ENCODE results near the gene PYDC2. TPM values are rescaled to one million over a fixed set of nuclear protein-coding genes. Genes with fewer than 3 reads are reported as not detected.

PYDC2 gene
- total RNA-seq, 1 donor, result not detected

Small RNA genes within 50 kb of the gene (small RNA-seq; reads per million reads assigned to genes)
- gene PYDC2, result not detected

Other genes starting within 250 kb of the PYDC2 start
- gene CCDC50, start 131.8 kb upstream of the PYDC2 start, total RNA-seq (ENCODE audit: low replicate concordance), result 84.6 and 199 TPM in 2 replicates
- gene UTS2B, start 130.6 kb upstream of the PYDC2 start, total RNA-seq (ENCODE audit: low replicate concordance), result 1.3 TPM in 1 of 2 replicates, not detected in the other

All from fibroblast of the aortic adventitia (primary cell).